Airway epithelial cell (primary cell): ENCODE data around the gene BST1. TPM values are rescaled to one million over a fixed set of nuclear protein-coding genes. Genes with fewer than 3 reads are reported as not detected.

ENCODE experiments used
- total RNA-seq: library from RNA; depleted of rRNA; stranded (reverse); fragments of >200 nt; gene quantifications from 2 replicates; pipeline ENCODE4 v1.2.3, GENCODE V29; 2015

Gene BST1, protein sequence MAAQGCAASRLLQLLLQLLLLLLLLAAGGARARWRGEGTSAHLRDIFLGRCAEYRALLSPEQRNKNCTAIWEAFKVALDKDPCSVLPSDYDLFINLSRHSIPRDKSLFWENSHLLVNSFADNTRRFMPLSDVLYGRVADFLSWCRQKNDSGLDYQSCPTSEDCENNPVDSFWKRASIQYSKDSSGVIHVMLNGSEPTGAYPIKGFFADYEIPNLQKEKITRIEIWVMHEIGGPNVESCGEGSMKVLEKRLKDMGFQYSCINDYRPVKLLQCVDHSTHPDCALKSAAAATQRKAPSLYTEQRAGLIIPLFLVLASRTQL
- total RNA-seq = 1.6 and 4.3 TPM in 2 replicates

DNA sequence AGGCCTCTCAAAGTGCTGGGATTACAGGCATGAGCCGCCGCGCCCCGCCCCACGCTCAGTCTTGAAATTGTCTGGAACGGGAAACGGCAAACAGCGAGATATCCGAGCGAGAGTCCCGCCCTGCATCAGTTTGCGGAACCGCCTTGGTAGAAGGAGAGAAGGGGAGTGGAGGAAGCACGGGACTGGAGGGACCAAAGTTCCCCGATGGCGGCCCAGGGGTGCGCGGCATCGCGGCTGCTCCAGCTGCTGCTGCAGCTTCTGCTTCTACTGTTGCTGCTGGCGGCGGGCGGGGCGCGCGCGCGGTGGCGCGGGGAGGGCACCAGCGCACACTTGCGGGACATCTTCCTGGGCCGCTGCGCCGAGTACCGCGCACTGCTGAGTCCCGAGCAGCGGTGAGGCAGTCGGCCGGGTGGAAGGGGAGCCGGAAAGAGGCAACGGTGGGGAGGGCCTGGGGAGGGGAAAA, at the start of gene BST1:
TSS of gene BST1 (plus strand) at position 125 of the 463 bp plus-strand sequence. CDS start at position 205, 80 bp downstream.

DNA sequence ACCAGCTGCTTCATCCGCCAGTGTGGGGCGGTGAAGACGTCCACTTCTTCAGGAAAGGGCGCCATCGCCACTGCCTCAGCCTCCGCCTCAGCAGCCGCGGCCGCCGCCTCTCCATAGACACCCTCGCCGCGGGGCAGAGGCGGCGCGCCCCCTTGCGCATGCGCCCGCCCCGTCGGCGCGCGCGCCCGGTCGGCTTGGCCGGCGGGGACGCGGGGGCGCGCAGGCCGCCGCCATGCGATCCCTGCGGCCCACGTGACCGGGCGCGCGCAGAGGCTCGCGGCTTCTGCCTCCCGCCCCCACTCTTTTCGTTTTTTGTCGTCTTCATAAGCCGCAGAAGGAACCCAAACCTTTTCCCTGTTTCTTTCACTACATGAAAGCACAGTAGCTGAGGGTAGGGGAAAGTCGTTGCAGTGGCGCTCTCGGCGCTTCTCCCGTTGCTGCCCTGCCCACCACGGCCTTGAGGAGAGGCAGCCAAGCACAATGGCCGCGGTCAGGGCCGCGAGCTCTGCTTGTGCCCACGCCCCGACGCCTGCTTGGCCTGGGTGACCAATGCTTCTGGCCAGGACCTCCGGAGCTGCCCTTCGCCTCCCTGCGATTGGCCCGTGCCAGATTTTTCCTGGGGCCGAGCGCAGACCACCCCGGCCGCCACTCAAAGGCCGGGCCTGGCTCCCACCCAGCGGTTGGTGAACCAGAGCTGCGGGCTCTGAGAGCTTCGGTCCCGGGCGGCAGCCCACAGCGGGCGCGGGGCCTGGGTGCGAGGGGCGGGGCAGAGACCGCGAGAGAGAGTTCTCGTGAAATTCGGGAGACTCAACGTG, 47.4 kb upstream of the BST1 start, which contains the start of gene FBXL5:
TSS of gene FBXL5 (minus strand) at position 135 of the 815 bp plus-strand sequence. CDS start at position 65, 70 bp downstream.

DNA sequence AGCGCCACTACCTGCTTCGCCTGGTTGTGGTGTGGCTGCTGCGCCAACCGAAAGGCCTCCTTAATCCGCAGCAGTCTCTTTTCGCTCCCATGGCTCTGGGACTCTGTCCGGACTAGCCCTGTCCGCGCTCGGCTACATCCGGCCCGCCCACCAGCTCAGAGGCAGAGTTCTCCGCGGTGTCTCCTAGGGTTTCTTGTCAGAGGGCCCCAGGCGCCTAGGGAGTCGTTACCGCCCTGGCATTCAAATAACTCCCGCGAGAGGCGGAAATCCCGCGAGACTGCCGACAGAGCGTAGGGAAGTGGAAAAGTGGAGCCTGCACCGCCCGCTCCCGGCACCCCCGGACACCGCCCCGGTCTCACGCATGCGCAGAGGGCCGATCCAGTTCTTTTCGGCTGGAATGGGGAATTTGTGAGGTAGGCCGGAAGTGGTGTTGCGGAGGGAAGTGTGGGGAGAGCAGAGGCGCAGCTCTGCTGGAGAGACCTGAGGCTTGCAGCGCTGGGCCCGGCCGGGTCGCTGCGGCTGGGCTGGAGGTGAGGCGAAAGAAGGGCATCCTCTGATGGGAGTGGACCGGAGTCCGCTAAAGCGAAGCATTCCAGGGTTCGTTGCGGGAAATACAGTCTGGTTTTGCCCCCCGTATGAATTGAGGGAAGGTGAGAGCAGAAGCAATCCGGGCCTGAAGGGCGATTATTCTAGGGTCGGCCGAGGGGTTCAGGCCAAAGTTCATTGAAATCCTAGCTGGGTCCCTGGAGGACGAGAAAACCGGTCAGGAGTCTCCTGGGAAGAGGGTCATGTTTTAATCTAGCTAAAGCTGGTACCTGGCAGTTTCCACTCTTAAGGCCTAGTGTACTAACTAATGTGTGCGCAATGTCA, 21.3 kb upstream of the BST1 start, which contains the start of gene FAM200B:
TSS of gene FAM200B (plus strand) at position 456 of the 870 bp plus-strand sequence. CDS start 5,151 bp downstream, outside the sequence.

DNA sequence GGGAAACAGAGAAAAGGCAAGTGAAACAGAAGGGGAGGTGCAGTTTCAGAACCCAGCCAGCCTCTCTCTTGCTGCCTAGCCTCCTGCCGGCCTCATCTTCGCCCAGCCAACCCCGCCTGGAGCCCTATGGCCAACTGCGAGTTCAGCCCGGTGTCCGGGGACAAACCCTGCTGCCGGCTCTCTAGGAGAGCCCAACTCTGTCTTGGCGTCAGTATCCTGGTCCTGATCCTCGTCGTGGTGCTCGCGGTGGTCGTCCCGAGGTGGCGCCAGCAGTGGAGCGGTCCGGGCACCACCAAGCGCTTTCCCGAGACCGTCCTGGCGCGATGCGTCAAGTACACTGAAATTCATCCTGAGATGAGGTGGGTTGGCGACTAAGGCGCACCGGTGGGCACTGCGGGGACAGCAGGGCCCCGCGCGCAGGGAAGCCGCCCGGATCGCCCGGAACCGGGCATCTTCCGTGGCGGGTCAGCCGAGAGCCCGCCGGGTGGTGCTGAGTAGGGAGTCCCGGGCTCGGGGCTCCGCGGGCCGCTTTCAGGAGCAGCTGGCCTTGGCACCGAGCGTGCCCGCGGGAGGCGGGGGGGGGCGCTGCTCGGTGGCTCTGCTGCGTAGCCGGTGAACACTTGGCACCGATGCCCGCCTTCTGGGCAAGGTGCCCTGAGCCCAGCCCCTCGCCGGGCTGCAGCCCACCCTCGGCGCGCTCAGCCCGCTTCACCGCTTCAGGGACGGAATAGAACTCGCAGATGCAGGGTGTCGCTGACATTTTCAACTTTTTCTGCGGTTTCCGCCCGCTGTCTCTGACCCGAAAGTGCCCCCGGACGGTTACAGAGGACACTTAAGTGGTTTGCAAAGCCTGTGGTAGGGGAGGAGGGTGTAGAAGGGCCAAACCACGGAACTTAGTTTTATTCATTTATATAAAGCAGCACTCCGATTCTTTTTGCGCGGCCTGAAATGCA, 75.7 kb downstream of the BST1 start, which contains the start of gene CD38:
TSS of gene CD38 (plus strand) at position 40 of the 953 bp plus-strand sequence. CDS start at position 127, 87 bp downstream.

Other genes with a start within 250 kb of the BST1 start
- 10.8 and 11.4 TPM in 2 replicates for gene CC2D2A, start 233.2 kb upstream of the BST1 start, total RNA-seq
- 45.7 and 65.3 TPM in 2 replicates for gene FBXL5, start 47.7 kb upstream of the BST1 start, total RNA-seq
- 18.8 and 37.8 TPM in 2 replicates for gene FAM200B, start 21.2 kb upstream of the BST1 start, total RNA-seq
- gene CD38, start 75.3 kb downstream of the BST1 start, total RNA-seq = 0.07 TPM in 1 of 2 replicates, not detected in the other
- gene FGFBP1, start 235.7 kb downstream of the BST1 start, total RNA-seq = 1,063 and 1,082 TPM in 2 replicates